Activated CD4-positive, alpha-beta memory T cell treated with anti-CD3 and anti-CD28 coated beads for 36 hours (primary cell): ENCODE measurements around the gene TCF15. TPM values are rescaled to one million over a fixed set of nuclear protein-coding genes. Genes with fewer than 3 reads are reported as not detected.
A peak's percentile ranks its signal among the peaks of the same experiment; 100 is the strongest.

Source experiments
- CTCF ChIA-PET: fragments of 350-600 bp; sonication (Branson Sonifier 250); formaldehyde crosslinking; loops from one replicate; lab custom pipeline; 2021; ENCODE audit warnings: antibody characterized with exemption, inconsistent platforms; lab: Charles Lee
- POLR2A ChIA-PET: fragments of 350-600 bp; sonication (Branson Sonifier 250); formaldehyde crosslinking; loops from one replicate; lab custom pipeline; 2021; ENCODE audit warnings: antibody characterized with exemption; lab: Charles Lee
- DNase-seq: peaks from one replicate; pipeline ENCODE4 v3.0.0-alpha.2; 2020
- H3K27ac Mint-ChIP-seq: one replicate; pipeline ENCODE4 v1.8.0; 2021; ENCODE audit warnings: mixed read lengths
- H3K27me3 Mint-ChIP-seq: one replicate; pipeline ENCODE4 v1.8.0; 2021; ENCODE audit warnings: mixed read lengths
- H3K36me3 Mint-ChIP-seq: one replicate; pipeline ENCODE4 v1.8.0; 2021; ENCODE audit warnings: mixed read lengths
- H3K4me1 Mint-ChIP-seq: one replicate; pipeline ENCODE4 v1.8.0; 2021; ENCODE audit warnings: low read depth, mixed read lengths
- H3K4me3 Mint-ChIP-seq: one replicate; pipeline ENCODE4 v1.8.0; 2021; ENCODE audit warnings: mild to moderate bottlenecking, mixed read lengths
- H3K9me3 Mint-ChIP-seq: one replicate; pipeline ENCODE4 v1.8.0; 2021; ENCODE audit warnings: mixed read lengths
- intact Hi-C: fragments of 100-400 bp; cut with micrococcal nuclease; formaldehyde crosslinking; loops from one replicate; pipeline ENCODE4 v1.15.1; 2023
- total RNA-seq, 2 experiments: library from RNA; stranded (reverse); gene quantifications; one replicate each; pipeline ENCODE4 v1.2.3, GENCODE V29; 2021

TCF15 gene
- total RNA-seq, 2 experiments from 2014 or later, result not detected

GRCh38 chr20:571754-572441, 38.2 kb downstream of the TCF15 start:
- peaks cover 39% of the 10 kb centered on the region for H3K27me3 Mint-ChIP-seq
- H3K27ac Mint-ChIP-seq, result no peak overlapping the region
- intact Hi-C loops, result no loop called here
- no peaks in the 10 kb centered on the region for H3K9me3 Mint-ChIP-seq
- ChIA-PET POLR2A (no interaction called here), CTCF (interaction anchor here (1.7 kb wide), 1 partner anchor 74 kb away, joined by 10 read pairs; no protein-coding TSS in a partner anchor)
- no peaks in the 10 kb centered on the region for H3K4me1 Mint-ChIP-seq
- no peaks in the 10 kb centered on the region for H3K36me3 Mint-ChIP-seq
- no peak overlapping the region for H3K4me3 Mint-ChIP-seq
- DNase-seq, result no peak

- DNase-seq, result no peak
- CTCF ChIA-PET, result interaction anchor here (1.4 kb wide), 1 partner anchor 9 kb away, joined by 3 read pairs; no protein-coding TSS in a partner anchor
- peaks cover 38% of the 10 kb centered on the region for H3K27me3 Mint-ChIP-seq
- POLR2A ChIA-PET, result no interaction called here
- H3K4me3 Mint-ChIP-seq, result no peak overlapping the region
- no peaks in the 10 kb centered on the region for H3K4me1 Mint-ChIP-seq
- no peaks in the 10 kb centered on the region for H3K36me3 Mint-ChIP-seq
- intact Hi-C loops, result no loop called here
- no peak overlapping the region for H3K27ac Mint-ChIP-seq
- no peaks in the 10 kb centered on the region for H3K9me3 Mint-ChIP-seq
These were observed 41.3 kb downstream of the TCF15 start for GRCh38 chr20:568673-569415.

- CTCF ChIA-PET, result interaction anchor here (0.9 kb wide), 1 partner anchor 171 kb away, joined by 3 read pairs; no protein-coding TSS in a partner anchor
- H3K4me3 Mint-ChIP-seq, result no peak overlapping the region
- no peaks in the 10 kb centered on the region for H3K36me3 Mint-ChIP-seq
- POLR2A ChIA-PET, result no interaction called here
- no peak for DNase-seq
- H3K9me3 Mint-ChIP-seq, result no peaks in the 10 kb centered on the region
- intact Hi-C loops, result no loop called here
- peaks cover 32% of the 10 kb centered on the region for H3K27me3 Mint-ChIP-seq
- no peaks in the 10 kb centered on the region for H3K4me1 Mint-ChIP-seq
- H3K27ac Mint-ChIP-seq, result no peak overlapping the region
These were observed 41.9 kb downstream of the TCF15 start for GRCh38 chr20:568097-568652.

- ChIA-PET POLR2A (no interaction called here), CTCF (interaction anchor here (1.4 to 4.5 kb wide), 2 partner anchors 9 to 83 kb away, joined by 3 to 99 read pairs; no protein-coding TSS in a partner anchor)
- Mint-ChIP-seq H3K4me1 (no peaks in the 10 kb centered on the region), H3K27me3 (peaks cover 25% of the 10 kb centered on the region), H3K4me3 (no peak overlapping the region), H3K9me3 (no peaks in the 10 kb centered on the region), H3K36me3 (no peaks in the 10 kb centered on the region), H3K27ac (no peak overlapping the region)
- DNase-seq, result no peak
- intact Hi-C loops, result no loop called here
These were observed 45.9 kb downstream of the TCF15 start for GRCh38 chr20:564192-564591.

- Mint-ChIP-seq H3K9me3 (no peaks in the 10 kb centered on the region), H3K27ac (no peak overlapping the region), H3K4me3 (no peak overlapping the region), H3K4me1 (no peaks in the 10 kb centered on the region), H3K27me3 (peaks cover 22% of the 10 kb centered on the region), H3K36me3 (no peaks in the 10 kb centered on the region)
- intact Hi-C loops, result no loop called here
- ChIA-PET CTCF (interaction anchor here (0.7 to 4.5 kb wide), 14 partner anchors 8 to 176 kb away, joined by 3 to 99 read pairs (median 4); no protein-coding TSS in a partner anchor), POLR2A (no interaction called here)
- no peak for DNase-seq
These were observed 46.9 kb downstream of the TCF15 start for GRCh38 chr20:563187-563586.

- Mint-ChIP-seq H3K4me1 (no peaks in the 10 kb centered on the region), H3K4me3 (no peak overlapping the region), H3K27me3 (peaks cover 19% of the 10 kb centered on the region), H3K27ac (no peak overlapping the region), H3K9me3 (no peaks in the 10 kb centered on the region), H3K36me3 (no peaks in the 10 kb centered on the region)
- no peak for DNase-seq
- intact Hi-C loops, result no loop called here
- ChIA-PET POLR2A (interaction anchor here (0.9 kb wide), 1 partner anchor 19 kb away, joined by 3 read pairs; the partner anchor contains the start of gene CSNK2A1), CTCF (interaction anchor here (0.6 to 4.5 kb wide), 19 partner anchors 9 to 187 kb away, joined by 3 to 99 read pairs (median 3); no protein-coding TSS in a partner anchor)
These were observed 47.7 kb downstream of the TCF15 start for GRCh38 chr20:562232-562897.

- intact Hi-C loops, result loop anchor here (1.0 kb wide), 1 partner anchor 84 kb away; no protein-coding TSS in a partner anchor
- no peaks in the 10 kb centered on the region for H3K4me1 Mint-ChIP-seq
- CTCF ChIA-PET, result interaction anchor here (0.6 to 4.5 kb wide), 18 partner anchors 9 to 200 kb away, joined by 3 to 99 read pairs (median 4); no protein-coding TSS in a partner anchor
- peak; percentile 74 for DNase-seq
- H3K4me3 Mint-ChIP-seq, result no peak overlapping the region
- POLR2A ChIA-PET, result interaction anchor here (0.9 kb wide), 1 partner anchor 18 kb away, joined by 3 read pairs; the partner anchor contains the start of gene CSNK2A1
- no peaks in the 10 kb centered on the region for H3K36me3 Mint-ChIP-seq
- no peak overlapping the region for H3K27ac Mint-ChIP-seq
- H3K27me3 Mint-ChIP-seq, result peaks cover 13% of the 10 kb centered on the region
- H3K9me3 Mint-ChIP-seq, result no peaks in the 10 kb centered on the region
These were observed 48.5 kb downstream of the TCF15 start for GRCh38 chr20:561437-562231.

- intact Hi-C loops, result loop anchor here (1.0 kb wide), 1 partner anchor 85 kb away; no protein-coding TSS in a partner anchor
- H3K9me3 Mint-ChIP-seq, result no peaks in the 10 kb centered on the region
- DNase-seq, result no peak
- no peaks in the 10 kb centered on the region for H3K4me1 Mint-ChIP-seq
- POLR2A ChIA-PET, result no interaction called here
- H3K27ac Mint-ChIP-seq, result no peak overlapping the region
- H3K4me3 Mint-ChIP-seq, result no peak overlapping the region
- no peaks in the 10 kb centered on the region for H3K36me3 Mint-ChIP-seq
- H3K27me3 Mint-ChIP-seq, result peaks cover 14% of the 10 kb centered on the region
- CTCF ChIA-PET, result interaction anchor here (0.8 to 4.5 kb wide), 9 partner anchors 17 to 199 kb away, joined by 3 to 99 read pairs (median 4); no protein-coding TSS in a partner anchor
These were observed 49.4 kb downstream of the TCF15 start for GRCh38 chr20:560680-561079.

GRCh38 chr20:558117-558516, 52.0 kb downstream of the TCF15 start:
- Mint-ChIP-seq H3K27me3 (peaks cover 22% of the 10 kb centered on the region), H3K4me1 (no peaks in the 10 kb centered on the region), H3K4me3 (no peak overlapping the region), H3K36me3 (no peaks in the 10 kb centered on the region), H3K9me3 (no peaks in the 10 kb centered on the region), H3K27ac (no peak overlapping the region)
- ChIA-PET CTCF (no interaction called here), POLR2A (no interaction called here)
- DNase-seq, result no peak
- intact Hi-C loops, result no loop called here

GRCh38 chr20:556984-557383, 53.1 kb downstream of the TCF15 start:
- H3K9me3 Mint-ChIP-seq, result no peaks in the 10 kb centered on the region
- no peak overlapping the region for H3K27ac Mint-ChIP-seq
- no peaks in the 10 kb centered on the region for H3K4me1 Mint-ChIP-seq
- ChIA-PET CTCF (interaction anchor here (1.9 kb wide), 1 partner anchor 88 kb away, joined by 6 read pairs; no protein-coding TSS in a partner anchor), POLR2A (no interaction called here)
- no peak for DNase-seq
- H3K4me3 Mint-ChIP-seq, result no peak overlapping the region
- intact Hi-C loops, result no loop called here
- H3K36me3 Mint-ChIP-seq, result no peaks in the 10 kb centered on the region
- H3K27me3 Mint-ChIP-seq, result peaks cover 25% of the 10 kb centered on the region

- Mint-ChIP-seq H3K4me3 (no peak overlapping the region), H3K36me3 (no peaks in the 10 kb centered on the region), H3K27me3 (peaks cover 25% of the 10 kb centered on the region), H3K27ac (no peak overlapping the region), H3K4me1 (no peaks in the 10 kb centered on the region), H3K9me3 (no peaks in the 10 kb centered on the region)
- intact Hi-C loops, result no loop called here
- DNase-seq, result no peak
- ChIA-PET POLR2A (no interaction called here), CTCF (interaction anchor here (1.0 to 1.9 kb wide), 2 partner anchors 90 to 183 kb away, joined by 3 to 6 read pairs; no protein-coding TSS in a partner anchor)
These were observed 54.1 kb downstream of the TCF15 start for GRCh38 chr20:555976-556385.
